B cell (primary cell): Measurements from ENCODE around the gene TDRD12. TPM values are rescaled to one million over a fixed set of nuclear protein-coding genes. Genes with fewer than 3 reads are reported as not detected.
A peak's percentile ranks its signal among the peaks of the same experiment; 100 is the strongest.

ENCODE experiments used
- ATAC-seq: fragments of 200-7000 bp; cut with Tn5 transposase; one replicate; pipeline ENCODE4 v1.10.0; 2021; ENCODE audit warnings: low read depth, mild to moderate bottlenecking, moderate number of reproducible peaks, moderate library complexity
- CTCF ChIA-PET: fragments of 350-600 bp; sonication (Branson Sonifier 250); formaldehyde crosslinking; loops from one replicate; lab custom pipeline; 2021; ENCODE audit warnings: antibody characterized with exemption, inconsistent platforms; lab: Charles Lee
- POLR2A ChIA-PET: fragments of 350-600 bp; sonication (Branson Sonifier 250); formaldehyde crosslinking; loops from one replicate; lab custom pipeline; 2021; ENCODE audit warnings: antibody characterized with exemption; lab: Charles Lee
- DNase-seq: peaks from one replicate; pipeline ENCODE4 v3.0.0; 2013
- H2AFZ ChIP-seq: 2 replicates; pipeline ENCODE4 v1.6.1; 2012; ENCODE audit warnings: mild to moderate bottlenecking, low read depth, low read length; ENCODE audit not compliant: insufficient read depth, poor library complexity, severe bottlenecking
- H3K27ac ChIP-seq, 2 donors: 1 replicate in 1 of 2; 2 replicates in 1 of 2; pipeline ENCODE4 v1.5.1; 2012 to 2013; ENCODE audit warnings: low read length in 2 of 2, mild to moderate bottlenecking in 2 of 2, moderate library complexity in 1 of 2
- H3K27me3 ChIP-seq, 4 experiments: fragments of 200-600 bp in 1 of 4; sonication (generic) in 1 of 4; replicated peaks in 1 of 4; 1 replicate in 2 of 4; 2 replicates in 2 of 4; pipeline versions ENCODE4 v1.6.1 to v1.7.0; 2013 to 2016; ENCODE audit warnings: low read length in 3 of 4, mild to moderate bottlenecking in 2 of 4, mixed read lengths in 1 of 4, moderate library complexity in 1 of 4; ENCODE audit not compliant: insufficient read depth in 4 of 4, control insufficient read depth in 3 of 4; ENCODE audit errors: control extremely low read depth in 1 of 4
- H3K36me3 ChIP-seq, 2 experiments: replicated peaks in 1 of 2; 1 replicate in 1 of 2; 2 replicates in 1 of 2; pipeline versions ENCODE4 v1.6.1 to v1.7.1; 2013; ENCODE audit warnings: low read length in 1 of 2; ENCODE audit not compliant: insufficient read depth in 2 of 2, control insufficient read depth in 1 of 2; ENCODE audit errors: control extremely low read depth in 1 of 2, extremely low read depth in 1 of 2
- H3K4me1 ChIP-seq, 2 donors: fragments of 200-600 bp in 1 of 2; sonication (generic) in 1 of 2; 1 replicate in 1 of 2; 2 replicates in 1 of 2; pipeline versions ENCODE4 v1.5.1 to v1.6.1; 2013 to 2017; ENCODE audit warnings: low read length in 2 of 2; ENCODE audit not compliant: control insufficient read depth in 2 of 2, insufficient read depth in 2 of 2
- H3K4me2 ChIP-seq: replicated peaks from 2 replicates; pipeline ENCODE3; 2012; ENCODE audit warnings: mild to moderate bottlenecking, low read depth, low read length; ENCODE audit not compliant: poor library complexity, severe bottlenecking
- H3K4me3 ChIP-seq, 5 experiments: fragments of 200-600 bp in 1 of 5; sonication (generic) in 1 of 5; 1 replicate in 3 of 5; 2 replicates in 2 of 5; pipeline versions ENCODE4 v1.5.1 to v1.7.0; 2011 to 2016; ENCODE audit warnings: low read length in 4 of 5, mild to moderate bottlenecking in 4 of 5, low read depth in 2 of 5, control low read depth in 1 of 5, moderate library complexity in 1 of 5; ENCODE audit not compliant: insufficient read depth in 1 of 5; ENCODE audit errors: control extremely low read depth in 1 of 5, extremely low read depth in 1 of 5
- H3K79me2 ChIP-seq: fragments of 200-600 bp; sonication (generic); one replicate; pipeline ENCODE4 v1.6.0; 2016; ENCODE audit warnings: low read length; ENCODE audit not compliant: control insufficient read depth, insufficient read depth
- H3K9ac ChIP-seq: fragments of 200-600 bp; sonication (generic); 2 replicates; pipeline ENCODE4 v1.6.1; 2017; ENCODE audit warnings: mild to moderate bottlenecking, low read length, moderate library complexity
- H3K9me3 ChIP-seq, 3 donors: one replicate each; pipeline versions ENCODE4 v1.6.1 to v1.7.1; 2013; ENCODE audit warnings: low read length in 2 of 3; ENCODE audit not compliant: control insufficient read depth in 2 of 3, insufficient read depth in 1 of 3; ENCODE audit errors: control extremely low read depth in 1 of 3
- H4K20me1 ChIP-seq: 2 replicates; pipeline ENCODE4 v1.6.0; 2012; ENCODE audit warnings: mild to moderate bottlenecking, low read length; ENCODE audit not compliant: insufficient read depth, control insufficient read depth, poor library complexity, severe bottlenecking
- H3K27ac Mint-ChIP-seq: one replicate; pipeline ENCODE4 v1.8.0; 2021; ENCODE audit warnings: mixed read lengths
- H3K27me3 Mint-ChIP-seq: one replicate; pipeline ENCODE4 v1.8.0; 2021; ENCODE audit warnings: mixed read lengths
- H3K4me1 Mint-ChIP-seq: one replicate; pipeline ENCODE4 v1.8.0; 2021; ENCODE audit warnings: mixed read lengths
- H3K4me3 Mint-ChIP-seq: one replicate; pipeline ENCODE4 v1.8.0; 2021; ENCODE audit warnings: mixed read lengths
- H3K9me3 Mint-ChIP-seq: one replicate; pipeline ENCODE4 v1.8.0; 2022; ENCODE audit warnings: mixed read lengths; ENCODE audit not compliant: insufficient read depth
- CTCF ChIP-seq: fragments of 200-600 bp; IDR thresholded peaks from one replicate; pipeline ENCODE4 v1.8.0; 2022; ENCODE audit warnings: antibody characterized with exemption, mild to moderate bottlenecking
- EZH2 ChIP-seq: IDR thresholded peaks from 2 replicates; pipeline ENCODE4 v1.6.1; 2012; ENCODE audit warnings: borderline replicate concordance, low read depth, mild to moderate bottlenecking, moderate library complexity, low read length; ENCODE audit not compliant: insufficient read depth, poor library complexity, severe bottlenecking
- WGBS: methylation state at CpG from one replicate; pipeline ENCODE4 v1.1.5; 2013; ENCODE audit warnings: missing lambda C conversion rate; ENCODE audit not compliant: insufficient coverage; 5-methylcytosine and 5-hydroxymethylcytosine counted together
- intact Hi-C: fragments of 100-400 bp; cut with micrococcal nuclease; formaldehyde crosslinking; loops from one replicate; pipeline ENCODE4 v1.10.0; 2022
- polyA plus RNA-seq: library from polyadenylated mRNA; depleted of rRNA; stranded (reverse); fragments of >200 nt; gene quantifications from 2 replicates; pipeline ENCODE4 v1.2.3, GENCODE V29; 2012
- total RNA-seq, 2 donors: library from RNA; stranded (reverse); fragments of 120-200 nt in 1 of 2; gene quantifications; 1 replicate in 1 of 2; 2 replicates in 1 of 2; pipeline versions ENCODE4 v1.2.3 to v1.2.4, GENCODE V29; 2013 to 2022

The TDRD12 gene
- total and polyA plus RNA-seq, 2 donors (not counting 1 experiment from before 2014, with no cell fraction given): 0.30 to 1.1 TPM

GRCh38 chr19:32676186-32676894, 43.2 kb upstream of the TDRD12 start:
- Histone ChIP-seq H4K20me1 (peaks cover 31% of the 10 kb centered on the region), H3K9me3 (peaks cover 0 to 13% (median 0%) of the 10 kb centered on the region in 3 donors), H3K79me2 (peaks cover 34% of the 10 kb centered on the region), H3K4me3 (peak overlapping the region in 4 of 5 experiments; percentile 55 to 90 (median 74)), H2AFZ (peak overlapping the region; percentile 84), H3K4me1 (peaks cover 25 to 34% of the 10 kb centered on the region in 2 donors), H3K9ac (peak overlapping the region; percentile 68), H3K27me3 (peaks cover 0 to 30% (median 9%) of the 10 kb centered on the region in 4 experiments), H3K36me3 (no peaks in the 10 kb centered on the region), H3K27ac (no peak overlapping the region), H3K4me2 (peak overlapping the region; percentile 94)
- DNase-seq: peak; percentile 72
- ChIA-PET POLR2A (interaction anchor here (3.0 kb wide), 1 partner anchor 15 kb away, joined by 16 read pairs; the partner anchor contains the start of gene NUDT19), CTCF (no interaction called here)
- 9% methylated on average over 93 of the region's 93 CpGs for WGBS
- Mint-ChIP-seq H3K4me1 (peaks cover 37% of the 10 kb centered on the region), H3K9me3 (no peaks in the 10 kb centered on the region), H3K27me3 (peaks cover 16% of the 10 kb centered on the region), H3K4me3 (peak overlapping the region; percentile 95), H3K27ac (no peak overlapping the region)
- ATAC-seq: no peak
- intact Hi-C loops: loop anchor here (10.0 kb wide), 1 partner anchor 408 kb away; the partner anchor contains the start of gene GPATCH1
- no peak for TF ChIP-seq CTCF
- peak; percentile 50 for TF ChIP-seq EZH2

GRCh38 chr19:32676895-32677359, 42.6 kb upstream of the TDRD12 start:
- CTCF ChIA-PET: interaction anchor here (1.8 kb wide), 1 partner anchor 77 kb away, joined by 4 read pairs; no protein-coding TSS in a partner anchor
- Mint-ChIP-seq H3K4me3 (peak overlapping the region; percentile 80), H3K27me3 (peaks cover 16% of the 10 kb centered on the region), H3K4me1 (peaks cover 33% of the 10 kb centered on the region), H3K27ac (peak overlapping the region; percentile 37), H3K9me3 (no peaks in the 10 kb centered on the region)
- 32% methylated on average over 30 of the region's 33 CpGs for WGBS
- Histone ChIP-seq H3K9me3 (peaks cover 0 to 13% (median 0%) of the 10 kb centered on the region in 3 donors), H3K4me3 (no peak overlapping the region), H3K9ac (peak overlapping the region; percentile 68), H3K27ac (no peak overlapping the region), H4K20me1 (peaks cover 25% of the 10 kb centered on the region), H3K4me1 (peaks cover 25 to 34% of the 10 kb centered on the region in 2 donors), H3K4me2 (peak overlapping the region; percentile 94), H3K79me2 (peaks cover 28% of the 10 kb centered on the region), H3K36me3 (no peaks in the 10 kb centered on the region), H2AFZ (peak overlapping the region; percentile 84), H3K27me3 (peaks cover 0 to 30% (median 9%) of the 10 kb centered on the region in 4 experiments)
- intact Hi-C loops: loop anchor here (10.0 kb wide), 1 partner anchor 408 kb away; the partner anchor contains the start of gene GPATCH1
- TF ChIP-seq CTCF: no peak
- TF ChIP-seq EZH2: no peak
- POLR2A ChIA-PET: interaction anchor here (3.0 kb wide), 1 partner anchor 15 kb away, joined by 16 read pairs; the partner anchor contains the start of gene NUDT19
- DNase-seq (peak; percentile 18), ATAC-seq (no peak)
